OCI-LY1 (cell line): ENCODE measurements around the gene SLC28A2.

Experiments used
- CTCF ChIP-seq: fragments of 200-600 bp; sonication (generic), shearing (Covaris generic); IDR thresholded peaks from 2 replicates; pipeline ENCODE4 v1.5.1; 2017; ENCODE audit warnings: mild to moderate bottlenecking, antibody characterized with exemption, low read length, moderate library complexity, mixed read lengths
- EZH2 ChIP-seq: fragments of 200-600 bp; sonication (generic), shearing (Covaris generic); IDR thresholded peaks from 2 replicates; pipeline ENCODE4 v1.8.0; 2017; ENCODE audit warnings: borderline replicate concordance, mixed run types, mild to moderate bottlenecking, antibody characterized with exemption, low read length, moderate library complexity, mixed read lengths

- TF ChIP-seq CTCF (peak; percentile 30; the same call in 1 of the 2 replicates), EZH2 (no peak)
These were observed 24.8 kb downstream of the SLC28A2 start for GRCh38 chr15:45276831-45277230.
